HEK293 (cell line): ENCODE measurements around the gene URAD.

Source experiments
- CTCF ChIA-PET: fragments of 350-600 bp; formaldehyde crosslinking; extraction: SDS; loops from one replicate; lab custom pipeline; 2021; ENCODE audit warnings: antibody characterized with exemption; lab: Yijun Ruan, JAX
- POLR2A ChIA-PET: fragments of 300-600 bp; formaldehyde crosslinking; extraction: SDS; loops from one replicate; lab custom pipeline; 2020; ENCODE audit warnings: antibody characterized with exemption, inconsistent platforms; lab: Yijun Ruan, JAX
- H3K27ac ChIP-seq: fragments of 200-500 bp; sonication (Bioruptor generic); 2 replicates; pipeline ENCODE4 v1.5.1; 2014; ENCODE audit warnings: low read depth, low read length, control low read depth, inconsistent platforms; ENCODE audit errors: extremely low read depth
- H3K36me3 ChIP-seq, 2 experiments: fragments of 200-500 bp in 1 of 2; sonication (Bioruptor generic) in 1 of 2; 1 replicate in 1 of 2; 2 replicates in 1 of 2; pipeline ENCODE4 v1.5.1; 2014 to 2017; ENCODE audit warnings: inconsistent platforms in 2 of 2, low read length in 2 of 2; ENCODE audit not compliant: control insufficient read depth in 2 of 2, insufficient read depth in 1 of 2
- H3K4me1 ChIP-seq: fragments of 200-500 bp; sonication (Bioruptor generic); 2 replicates; pipeline ENCODE4 v1.5.1; 2014; ENCODE audit warnings: mild to moderate bottlenecking, low read length, inconsistent platforms; ENCODE audit not compliant: control insufficient read depth, insufficient read depth
- H3K4me3 ChIP-seq: 2 replicates; pipeline ENCODE4 v1.5.1; 2011; ENCODE audit warnings: low read depth, mild to moderate bottlenecking, control low read depth, low read length, moderate library complexity
- H3K9me3 ChIP-seq: fragments of 200-500 bp; sonication (Bioruptor generic); 2 replicates; pipeline ENCODE4 v1.5.1; 2014; ENCODE audit warnings: low read depth, low read length, inconsistent platforms; ENCODE audit not compliant: control insufficient read depth, insufficient read depth
- GFI1B ChIP-seq: fragments of 450-650 bp; formaldehyde crosslinking; IDR thresholded peaks from 2 replicates; pipeline ENCODE4 v1.5.1; 2016; ENCODE audit warnings: missing biosample characterization, missing genetic modification characterization
- GLIS1 ChIP-seq: fragments of 450-650 bp; formaldehyde crosslinking; IDR thresholded peaks from 2 replicates; pipeline ENCODE4 v1.5.1; 2016; ENCODE audit warnings: missing biosample characterization, missing genetic modification characterization
- GLIS2 ChIP-seq: fragments of 450-650 bp; formaldehyde crosslinking; IDR thresholded peaks from 2 replicates; pipeline ENCODE4 v1.5.1; 2016; ENCODE audit warnings: missing biosample characterization, missing genetic modification characterization
- IKZF3 ChIP-seq: fragments of 450-650 bp; IDR thresholded peaks from 2 replicates; pipeline ENCODE4 v1.5.0; 2018; ENCODE audit warnings: missing biosample characterization, mild to moderate bottlenecking, missing genetic modification characterization, moderate library complexity
- KLF9 ChIP-seq: fragments of 450-650 bp; formaldehyde crosslinking; IDR thresholded peaks from 2 replicates; pipeline ENCODE4 v1.5.1; 2016; ENCODE audit warnings: missing biosample characterization, missing genetic modification characterization, low read depth
- OVOL3 ChIP-seq: fragments of 450-650 bp; formaldehyde crosslinking; IDR thresholded peaks from 2 replicates; pipeline ENCODE4 v1.5.1; 2016; ENCODE audit warnings: missing biosample characterization, missing genetic modification characterization
- ZBTB20 ChIP-seq: fragments of 450-650 bp; formaldehyde crosslinking; IDR thresholded peaks from 2 replicates; pipeline ENCODE4 v1.5.1; 2016; ENCODE audit warnings: missing biosample characterization, missing genetic modification characterization
- ZNF266 ChIP-seq: fragments of 450-650 bp; formaldehyde crosslinking; IDR thresholded peaks from 2 replicates; pipeline ENCODE4 v1.5.1; 2016; ENCODE audit warnings: missing biosample characterization, missing genetic modification characterization, low read depth
- ZNF302 ChIP-seq: fragments of 450-650 bp; formaldehyde crosslinking; IDR thresholded peaks from 2 replicates; pipeline ENCODE4 v1.5.1; 2016; ENCODE audit warnings: missing biosample characterization, missing genetic modification characterization, low read depth
- ZNF311 ChIP-seq: fragments of 450-650 bp; formaldehyde crosslinking; IDR thresholded peaks from 2 replicates; pipeline ENCODE4 v1.5.1; 2017; ENCODE audit warnings: missing biosample characterization, missing genetic modification characterization, borderline replicate concordance
- ZNF335 ChIP-seq: fragments of 450-650 bp; formaldehyde crosslinking; conservative IDR thresholded peaks from 2 replicates; pipeline ENCODE4 v1.5.1; 2016; ENCODE audit warnings: missing biosample characterization, missing genetic modification characterization
- ZNF341 ChIP-seq: fragments of 450-650 bp; formaldehyde crosslinking; IDR thresholded peaks from 2 replicates; pipeline ENCODE4; 2016; ENCODE audit warnings: low read depth, missing biosample characterization, missing genetic modification characterization
- ZNF394 ChIP-seq: fragments of 450-650 bp; formaldehyde crosslinking; IDR thresholded peaks from 2 replicates; pipeline ENCODE4 v1.5.1; 2016; ENCODE audit warnings: missing biosample characterization, missing genetic modification characterization, mild to moderate bottlenecking, moderate library complexity, borderline replicate concordance
- ZNF626 ChIP-seq: fragments of 450-650 bp; sonication (Bioruptor Pico); formaldehyde crosslinking; IDR thresholded peaks from 2 replicates; pipeline ENCODE4 v1.5.1; 2018; ENCODE audit warnings: missing biosample characterization, missing genetic modification characterization, inconsistent platforms
- ZNF654 ChIP-seq: fragments of 450-650 bp; formaldehyde crosslinking; IDR thresholded peaks from 2 replicates; pipeline ENCODE4 v1.5.1; 2016; ENCODE audit warnings: low read depth, missing biosample characterization, missing genetic modification characterization
- ZXDB ChIP-seq: fragments of 450-650 bp; formaldehyde crosslinking; IDR thresholded peaks from 2 replicates; pipeline ENCODE4 v1.5.1; 2016; ENCODE audit warnings: missing biosample characterization, missing genetic modification characterization
- TF ChIP-seq, protein P1 (sequence below): fragments of 450-650 bp; formaldehyde crosslinking; IDR thresholded peaks from 2 replicates; pipeline ENCODE4 v1.5.1; 2017; ENCODE audit warnings: missing biosample characterization, missing genetic modification characterization
- TF ChIP-seq, protein P2 (sequence below): fragments of 450-650 bp; formaldehyde crosslinking; IDR thresholded peaks from 2 replicates; pipeline ENCODE4 v1.5.1; 2016; ENCODE audit warnings: missing biosample characterization, missing genetic modification characterization
- TF ChIP-seq, protein P3 (sequence below): fragments of 450-650 bp; formaldehyde crosslinking; IDR thresholded peaks from 2 replicates; pipeline ENCODE4 v1.5.1; 2017; ENCODE audit warnings: missing biosample characterization, missing genetic modification characterization

Gene URAD

DNA sequence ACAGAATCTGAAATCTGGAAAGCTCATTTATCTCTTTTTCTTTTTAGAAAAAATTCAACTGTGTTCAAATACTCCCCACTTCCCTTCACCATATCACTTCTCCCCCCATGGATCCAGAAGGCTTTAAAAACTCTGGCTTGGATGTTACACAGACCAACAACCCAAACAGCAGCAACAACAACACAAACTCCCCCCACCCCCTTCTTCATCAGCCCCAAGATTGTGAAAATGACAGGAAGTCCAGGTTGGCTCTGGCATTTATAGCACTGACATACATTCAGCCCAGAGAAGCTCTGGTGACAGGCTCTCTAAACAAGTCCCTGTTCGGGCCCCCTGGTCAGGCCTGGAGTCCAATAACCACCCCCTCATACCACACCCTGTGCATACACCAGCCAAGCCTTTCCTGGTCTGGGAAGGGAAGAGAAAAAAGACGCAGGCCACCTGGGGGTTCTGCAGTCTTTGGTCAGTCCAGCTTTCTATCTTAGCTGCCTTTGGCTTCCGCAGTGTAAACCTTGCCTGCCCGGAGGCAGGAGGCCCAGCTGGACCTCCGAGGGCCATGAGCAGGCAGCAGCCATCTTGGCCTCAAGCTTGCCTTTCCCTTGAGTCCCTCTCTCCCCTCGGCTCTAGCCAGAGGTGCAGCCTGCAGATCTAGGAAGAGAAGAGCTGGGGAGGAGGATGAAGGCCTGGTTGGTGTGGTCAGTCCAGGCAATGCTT lies 26.2 kb downstream of the URAD start:
- Histone ChIP-seq H3K27ac (no peak overlapping the region), H3K36me3 (peaks cover 0 to 46% of the 10 kb centered on the region in 2 experiments; a peak in 2 of 3 replicates), H3K4me3 (no peak overlapping the region), H3K4me1 (no peaks in the 10 kb centered on the region), H3K9me3 (no peaks in the 10 kb centered on the region)
- ChIA-PET CTCF (interaction anchor here (0.5 to 13.6 kb wide), 4 partner anchors 9 to 537 kb away, joined by 3 to 206 read pairs (median 4); no protein-coding TSS in a partner anchor), POLR2A (interaction anchor here (0.7 kb wide), 1 partner anchor 696 kb away, joined by 11 read pairs; no protein-coding TSS in a partner anchor)
- TF ChIP-seq GLIS1 (tag by site-specific recombination) (0 out of 2 replicates have a peak, but pooled peaks have one; percentile 30), OVOL3 (no peak), ZXDB (tag by site-specific recombination) (no peak), GLIS2 (tag by site-specific recombination) (peak; percentile 34), GFI1B (tag by site-specific recombination) (no peak)

DNA sequence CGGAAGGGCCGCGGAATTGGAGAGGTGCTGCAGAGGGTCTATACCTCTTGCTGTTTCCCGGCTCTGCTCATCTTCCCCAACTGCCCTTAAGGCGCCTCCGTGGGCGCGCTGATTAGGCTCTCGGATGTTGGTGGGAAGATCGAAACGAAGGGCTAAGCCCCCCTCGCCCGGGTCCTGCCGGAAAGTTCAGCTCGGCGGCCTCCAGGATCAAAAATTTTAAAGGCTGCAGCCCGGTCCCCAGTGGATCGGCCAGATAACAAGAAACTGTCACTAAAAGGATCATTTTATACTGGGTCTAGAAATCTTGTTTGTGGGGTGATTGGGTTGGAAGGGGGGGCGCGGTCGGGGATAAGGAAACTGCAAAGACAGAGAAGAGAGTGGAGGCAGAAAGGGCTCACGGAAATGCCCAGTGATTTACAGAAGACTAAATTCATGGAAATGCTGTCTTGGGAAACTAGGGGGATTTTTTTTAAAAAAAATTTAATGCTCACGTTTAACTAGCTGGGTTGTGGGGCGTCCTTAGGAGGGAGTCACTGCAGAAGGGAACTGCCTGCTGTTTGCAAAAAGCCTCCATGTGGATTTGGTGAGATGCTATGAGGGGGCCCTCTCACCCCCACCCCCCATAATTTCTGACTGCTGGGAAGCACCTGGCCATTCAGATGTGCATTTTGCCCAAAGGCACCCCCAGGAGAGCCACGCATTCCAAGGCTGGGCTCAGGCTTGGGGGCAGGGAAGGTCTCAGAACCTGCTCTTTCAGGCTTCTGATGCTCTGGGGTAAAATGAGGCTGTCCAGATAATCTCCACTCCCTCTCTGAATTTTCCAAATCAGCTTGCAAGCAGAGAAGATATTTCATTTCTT lies 27.0 kb downstream of the URAD start:
- ChIA-PET POLR2A (no interaction called here), CTCF (interaction anchor here (0.7 to 13.6 kb wide), 4 partner anchors 10 to 644 kb away, joined by 3 to 206 read pairs (median 4); no protein-coding TSS in a partner anchor)
- Histone ChIP-seq H3K9me3 (no peaks in the 10 kb centered on the region), H3K4me1 (no peaks in the 10 kb centered on the region; the same call in 1 of the 2 replicates), H3K27ac (no peak overlapping the region), H3K4me3 (no peak overlapping the region), H3K36me3 (peaks cover 0 to 46% of the 10 kb centered on the region in 2 experiments; a peak in 2 of 3 replicates)
- TF ChIP-seq, protein P1, sequence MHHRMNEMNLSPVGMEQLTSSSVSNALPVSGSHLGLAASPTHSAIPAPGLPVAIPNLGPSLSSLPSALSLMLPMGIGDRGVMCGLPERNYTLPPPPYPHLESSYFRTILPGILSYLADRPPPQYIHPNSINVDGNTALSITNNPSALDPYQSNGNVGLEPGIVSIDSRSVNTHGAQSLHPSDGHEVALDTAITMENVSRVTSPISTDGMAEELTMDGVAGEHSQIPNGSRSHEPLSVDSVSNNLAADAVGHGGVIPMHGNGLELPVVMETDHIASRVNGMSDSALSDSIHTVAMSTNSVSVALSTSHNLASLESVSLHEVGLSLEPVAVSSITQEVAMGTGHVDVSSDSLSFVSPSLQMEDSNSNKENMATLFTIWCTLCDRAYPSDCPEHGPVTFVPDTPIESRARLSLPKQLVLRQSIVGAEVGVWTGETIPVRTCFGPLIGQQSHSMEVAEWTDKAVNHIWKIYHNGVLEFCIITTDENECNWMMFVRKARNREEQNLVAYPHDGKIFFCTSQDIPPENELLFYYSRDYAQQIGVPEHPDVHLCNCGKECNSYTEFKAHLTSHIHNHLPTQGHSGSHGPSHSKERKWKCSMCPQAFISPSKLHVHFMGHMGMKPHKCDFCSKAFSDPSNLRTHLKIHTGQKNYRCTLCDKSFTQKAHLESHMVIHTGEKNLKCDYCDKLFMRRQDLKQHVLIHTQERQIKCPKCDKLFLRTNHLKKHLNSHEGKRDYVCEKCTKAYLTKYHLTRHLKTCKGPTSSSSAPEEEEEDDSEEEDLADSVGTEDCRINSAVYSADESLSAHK, result no peak
- TF ChIP-seq ZNF626 (tag by site-specific recombination), result no peak

DNA sequence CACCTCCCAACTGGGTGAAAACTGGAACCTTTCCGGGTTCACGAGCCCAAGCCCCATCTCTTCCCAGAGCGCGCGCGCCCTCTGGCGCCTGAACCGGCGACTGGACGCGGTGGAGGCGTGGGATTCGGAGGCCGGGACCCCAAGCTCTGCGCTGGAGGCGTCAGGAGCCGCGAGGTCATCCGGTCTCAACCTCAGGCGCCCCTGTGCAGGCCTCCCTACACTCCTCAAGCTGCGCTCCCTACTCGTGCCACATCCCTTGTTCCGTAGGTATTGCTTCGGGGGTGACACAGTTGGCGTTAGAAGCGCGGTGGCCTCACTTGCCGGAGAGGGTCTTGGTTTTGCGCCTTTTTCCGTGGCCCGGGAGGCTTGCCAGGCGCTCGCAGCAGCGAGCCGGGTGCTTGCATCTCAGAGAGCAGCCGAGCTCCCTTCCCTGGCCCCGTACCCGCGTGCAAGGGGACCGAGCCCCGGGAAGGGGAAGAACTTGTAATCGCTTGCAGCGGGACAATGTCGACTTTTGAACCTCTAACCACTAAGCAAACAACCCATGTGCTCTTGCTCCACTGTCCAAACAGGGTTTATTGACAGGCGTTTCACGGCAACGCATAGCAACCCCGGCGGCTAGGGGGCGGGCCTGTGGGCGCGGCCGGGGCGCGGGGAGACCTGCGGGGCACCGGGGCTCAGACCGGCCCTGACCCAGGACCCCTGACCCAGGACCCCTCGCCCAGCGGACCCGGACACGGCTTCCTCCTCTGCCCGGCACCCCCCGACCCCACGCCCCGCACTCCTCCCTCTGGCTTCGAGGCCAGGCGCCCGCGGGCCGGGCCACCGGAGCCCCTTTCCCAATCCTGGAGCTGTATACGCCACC lies 27.9 kb downstream of the URAD start:
- H3K36me3 ChIP-seq, result peaks cover 0 to 46% of the 10 kb centered on the region in 2 experiments; a peak in 2 of 3 replicates
- H3K4me3 ChIP-seq, result peak overlapping the region; percentile 31
- ChIA-PET CTCF (interaction anchor here (0.7 to 13.6 kb wide), 4 partner anchors 18 to 133 kb away, joined by 3 to 206 read pairs (median 4); no protein-coding TSS in a partner anchor), POLR2A (no interaction called here)
- no peaks in the 10 kb centered on the region; the same call in 1 of the 2 replicates for H3K4me1 ChIP-seq
- no peaks in the 10 kb centered on the region for H3K9me3 ChIP-seq
- H3K27ac ChIP-seq, result peak overlapping the region; percentile 37; the same call in 1 of the 2 replicates
- TF ChIP-seq ZBTB20 (tag by site-specific recombination), result peak; percentile 57; the same call in 1 of the 2 replicates
- no peak for TF ChIP-seq ZNF311 (tag by site-specific recombination)
- TF ChIP-seq, protein P2, sequence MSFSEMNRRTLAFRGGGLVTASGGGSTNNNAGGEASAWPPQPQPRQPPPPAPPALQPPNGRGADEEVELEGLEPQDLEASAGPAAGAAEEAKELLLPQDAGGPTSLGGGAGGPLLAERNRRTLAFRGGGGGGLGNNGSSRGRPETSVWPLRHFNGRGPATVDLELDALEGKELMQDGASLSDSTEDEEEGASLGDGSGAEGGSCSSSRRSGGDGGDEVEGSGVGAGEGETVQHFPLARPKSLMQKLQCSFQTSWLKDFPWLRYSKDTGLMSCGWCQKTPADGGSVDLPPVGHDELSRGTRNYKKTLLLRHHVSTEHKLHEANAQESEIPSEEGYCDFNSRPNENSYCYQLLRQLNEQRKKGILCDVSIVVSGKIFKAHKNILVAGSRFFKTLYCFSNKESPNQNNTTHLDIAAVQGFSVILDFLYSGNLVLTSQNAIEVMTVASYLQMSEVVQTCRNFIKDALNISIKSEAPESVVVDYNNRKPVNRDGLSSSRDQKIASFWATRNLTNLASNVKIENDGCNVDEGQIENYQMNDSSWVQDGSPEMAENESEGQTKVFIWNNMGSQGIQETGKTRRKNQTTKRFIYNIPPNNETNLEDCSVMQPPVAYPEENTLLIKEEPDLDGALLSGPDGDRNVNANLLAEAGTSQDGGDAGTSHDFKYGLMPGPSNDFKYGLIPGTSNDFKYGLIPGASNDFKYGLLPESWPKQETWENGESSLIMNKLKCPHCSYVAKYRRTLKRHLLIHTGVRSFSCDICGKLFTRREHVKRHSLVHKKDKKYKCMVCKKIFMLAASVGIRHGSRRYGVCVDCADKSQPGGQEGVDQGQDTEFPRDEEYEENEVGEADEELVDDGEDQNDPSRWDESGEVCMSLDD, result 0 out of 2 replicates have a peak, but pooled peaks have one; percentile 14
- TF ChIP-seq ZNF341 (tag by site-specific recombination), result peak; percentile 13; the same call in 1 of the 2 replicates
- 0 out of 2 replicates have a peak, but pooled peaks have one; percentile 2 for TF ChIP-seq IKZF3 (tag by site-specific recombination)
- TF ChIP-seq KLF9 (tag by site-specific recombination), result peak; percentile 61
- TF ChIP-seq, protein P3, sequence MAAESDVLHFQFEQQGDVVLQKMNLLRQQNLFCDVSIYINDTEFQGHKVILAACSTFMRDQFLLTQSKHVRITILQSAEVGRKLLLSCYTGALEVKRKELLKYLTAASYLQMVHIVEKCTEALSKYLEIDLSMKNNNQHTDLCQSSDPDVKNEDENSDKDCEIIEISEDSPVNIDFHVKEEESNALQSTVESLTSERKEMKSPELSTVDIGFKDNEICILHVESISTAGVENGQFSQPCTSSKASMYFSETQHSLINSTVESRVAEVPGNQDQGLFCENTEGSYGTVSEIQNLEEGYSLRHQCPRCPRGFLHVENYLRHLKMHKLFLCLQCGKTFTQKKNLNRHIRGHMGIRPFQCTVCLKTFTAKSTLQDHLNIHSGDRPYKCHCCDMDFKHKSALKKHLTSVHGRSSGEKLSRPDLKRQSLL, result peak; percentile 58; the same call in 1 of the 2 replicates
- no peak for TF ChIP-seq ZNF266
- no peak for TF ChIP-seq ZNF394 (tag by site-specific recombination)
- TF ChIP-seq ZNF654 (tag by site-specific recombination), result peak; percentile 9; the same call in 1 of the 2 replicates
- TF ChIP-seq ZNF335, result peak; percentile 56
- no peak for TF ChIP-seq ZNF302 (tag by site-specific recombination)
